ENCODE data around the gene RAD21L1.

GRCh38 chr20:1232286-1233111, 6.7 kb downstream of the RAD21L1 start:
- TF ChIP-seq POLR2A (IDR thresholded peaks at IDR 0.05; ENCODE audit: low read depth, low read length) (no peak), TAF1 (IDR thresholded peaks at IDR 0.05; ENCODE audit: borderline replicate concordance, low read depth, low read length) (no peak)
